NCI-H1436 treated with DMSO at 0.1 percent for 48 hours (cell line): ENCODE measurements around the gene TFEC.
"Not testable (repeated sequence)": the region's sequence is repeated elsewhere in the genome, so short reads cannot be mapped to it uniquely, and the experiment has no call there.

Experiments used
- DNase-seq: peaks from one replicate; lab custom pipeline; 2025; lab: John Stamatoyannopoulos, UW

Gene TFEC

GRCh38 chr7:116030651-116031276 is at the start of gene TFEC:
Gene TFEC, minus strand, starts transcription at chr7:116030763. Its CDS starts 46,322 bp downstream, at chr7:115984441.
- no peak for DNase-seq

- DNase-seq = no peak
Observed at GRCh38 chr7:116075351-116076145, 45.0 kb upstream of the TFEC start.

GRCh38 chr7:116071629-116072028 is 41.1 kb upstream of the TFEC start:
- no peak for DNase-seq

- no peak for DNase-seq
Observed at GRCh38 chr7:116064179-116064578, 33.6 kb upstream of the TFEC start.

- no peak for DNase-seq
Observed at GRCh38 chr7:116062666-116063065, 32.1 kb upstream of the TFEC start.

- DNase-seq = no peak
Observed at GRCh38 chr7:116052006-116052405, 21.4 kb upstream of the TFEC start.

GRCh38 chr7:116047261-116047660 is 16.7 kb upstream of the TFEC start:
- not testable (repeated sequence) for DNase-seq

- no peak for DNase-seq
Observed at GRCh38 chr7:116045532-116045931, 15.0 kb upstream of the TFEC start.

GRCh38 chr7:116041615-116042014 is 11.1 kb upstream of the TFEC start:
- no peak for DNase-seq

GRCh38 chr7:116037401-116037800 is 6.8 kb upstream of the TFEC start:
- DNase-seq = no peak

GRCh38 chr7:116034411-116034810 is 3.8 kb upstream of the TFEC start:
- no peak for DNase-seq

- DNase-seq = no peak
Observed at GRCh38 chr7:116032886-116033285, 2.3 kb upstream of the TFEC start.

- no peak for DNase-seq
Observed at GRCh38 chr7:116028787-116029186, 1.8 kb downstream of the TFEC start.

- DNase-seq = no peak
Observed at GRCh38 chr7:116027786-116028185, 2.8 kb downstream of the TFEC start.

GRCh38 chr7:116024826-116025809 is 5.4 kb downstream of the TFEC start:
- DNase-seq = no peak

GRCh38 chr7:116021237-116021636 is 9.3 kb downstream of the TFEC start:
- DNase-seq = no peak

GRCh38 chr7:116018731-116019130 is 11.8 kb downstream of the TFEC start:
- DNase-seq = no peak

GRCh38 chr7:116013675-116014074 is 16.9 kb downstream of the TFEC start:
- DNase-seq = no peak

GRCh38 chr7:116011584-116011983 is 19.0 kb downstream of the TFEC start:
- no peak for DNase-seq

GRCh38 chr7:116004762-116005161 is 25.8 kb downstream of the TFEC start:
- DNase-seq = not testable (repeated sequence)

GRCh38 chr7:115997221-115997620 is 33.3 kb downstream of the TFEC start:
- no peak for DNase-seq

GRCh38 chr7:115995701-115996100 is 34.9 kb downstream of the TFEC start:
- no peak for DNase-seq
